HG02973 (cell line): ENCODE data around the gene ENPP7.

Experiments used
- ATAC-seq: cut with Tn5 transposase; IDR thresholded peaks from one replicate; pipeline ENCODE4 v1.9.1; 2021; ENCODE audit warnings: moderate library complexity; ENCODE audit not compliant: unreplicated experiment

ENPP7 gene

DNA sequence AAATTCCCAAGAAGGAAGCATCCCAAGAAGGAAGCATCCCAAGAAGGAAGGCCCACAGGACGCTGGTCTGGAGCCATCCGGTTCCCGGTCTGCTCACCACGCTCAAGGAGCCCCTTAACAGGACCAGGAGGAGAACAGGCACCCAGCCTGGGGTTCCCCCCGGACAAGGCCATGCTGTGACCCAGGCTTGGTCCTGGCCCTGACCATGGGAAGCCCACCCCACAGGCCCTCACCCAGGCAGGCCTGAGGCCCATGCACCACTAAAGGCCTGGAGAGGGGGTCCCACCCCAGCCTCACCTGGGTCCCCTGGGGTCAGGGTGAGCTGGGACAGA is 340 bp upstream of the ENPP7 start:
- no peak for ATAC-seq

DNA sequence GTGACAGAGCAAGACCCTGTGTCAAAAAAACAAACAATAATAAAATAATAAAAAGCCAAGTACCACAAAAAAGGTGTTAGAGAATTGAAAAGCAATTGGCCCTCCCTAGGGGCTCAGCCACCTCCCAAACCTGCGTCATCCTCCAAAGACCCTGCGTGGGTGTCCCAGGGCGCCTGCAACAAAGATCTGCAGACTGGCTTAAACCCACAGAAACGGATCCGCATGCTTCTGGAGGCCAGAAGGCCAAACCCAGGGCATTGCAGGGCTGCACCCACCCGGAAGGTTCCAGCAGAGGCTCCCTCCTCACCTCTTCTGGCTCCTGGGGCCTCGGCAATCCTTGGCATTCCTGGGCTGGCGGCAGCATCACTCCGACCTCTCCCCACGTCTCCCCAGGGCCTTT is 1.5 kb downstream of the ENPP7 start:
- no peak for ATAC-seq

DNA sequence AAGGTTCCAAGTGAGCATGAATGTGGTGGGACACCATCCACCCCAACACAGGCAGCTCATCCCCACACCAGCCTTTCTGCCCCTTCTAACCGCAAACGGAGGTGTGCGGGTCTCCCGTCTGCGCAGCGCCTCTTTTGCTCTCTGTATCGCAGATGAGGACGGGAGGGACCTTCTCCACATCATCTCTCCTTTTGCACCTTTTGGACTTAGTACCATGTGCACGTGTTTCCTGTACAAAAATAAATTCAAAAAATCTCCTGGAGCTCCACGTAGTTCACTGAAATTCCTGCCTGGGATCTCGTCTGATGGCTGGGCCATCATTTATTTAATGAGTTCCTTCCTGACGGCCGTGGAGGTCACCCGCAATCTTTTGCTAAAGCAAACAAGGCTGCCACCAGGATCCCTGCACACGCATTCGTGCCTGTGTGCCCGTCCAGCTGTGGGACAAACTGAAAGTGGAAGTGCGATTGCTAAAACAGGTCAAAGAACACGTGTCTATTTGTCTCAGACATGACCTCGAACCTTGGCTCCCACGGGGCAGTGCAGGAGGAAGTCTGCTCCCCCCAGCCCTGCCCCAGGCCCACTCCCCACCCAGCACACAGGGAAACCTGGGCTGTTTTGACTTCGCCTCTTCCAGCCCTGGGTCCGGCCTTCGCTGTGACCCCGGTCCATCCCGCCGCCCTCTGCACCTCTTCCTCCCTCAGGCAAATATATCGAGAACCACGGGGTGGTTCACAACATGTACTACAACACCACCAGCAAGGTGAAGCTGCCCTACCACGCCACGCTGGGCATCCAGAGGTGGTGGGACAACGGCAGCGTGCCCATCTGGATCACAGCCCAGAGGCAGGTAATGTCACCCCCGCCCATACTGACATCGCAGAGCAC is 2.3 kb downstream of the ENPP7 start:
- no peak for ATAC-seq

DNA sequence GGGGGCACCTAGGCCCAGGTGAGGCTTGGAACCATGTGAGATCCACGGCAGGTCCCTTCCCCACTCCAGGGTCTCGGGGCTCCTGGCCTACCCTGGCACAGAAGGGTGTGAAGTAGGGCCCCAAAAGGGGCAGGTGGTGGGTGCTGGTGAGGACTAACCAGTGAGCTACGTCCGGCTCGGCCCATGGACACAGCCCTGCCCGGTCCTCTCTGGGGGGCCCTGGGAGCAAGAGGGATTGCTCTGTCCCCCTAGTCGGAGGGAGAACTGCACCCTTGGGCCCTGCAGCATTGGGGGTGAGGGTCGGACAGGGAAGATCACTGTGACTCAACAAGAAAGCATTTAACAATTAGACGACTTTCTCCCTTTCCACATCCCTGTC is 2.9 kb downstream of the ENPP7 start:
- ATAC-seq, result no peak

DNA sequence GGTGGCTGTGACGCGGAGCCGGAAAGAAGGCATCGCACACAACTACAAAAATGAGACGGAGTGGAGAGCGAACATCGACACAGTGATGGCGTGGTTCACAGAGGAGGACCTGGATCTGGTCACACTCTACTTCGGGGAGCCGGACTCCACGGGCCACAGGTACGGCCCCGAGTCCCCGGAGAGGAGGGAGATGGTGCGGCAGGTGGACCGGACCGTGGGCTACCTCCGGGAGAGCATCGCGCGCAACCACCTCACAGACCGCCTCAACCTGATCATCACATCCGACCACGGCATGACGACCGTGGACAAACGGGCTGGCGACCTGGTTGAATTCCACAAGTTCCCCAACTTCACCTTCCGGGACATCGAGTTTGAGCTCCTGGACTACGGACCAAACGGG is 4.4 kb downstream of the ENPP7 start:
- no peak for ATAC-seq

DNA sequence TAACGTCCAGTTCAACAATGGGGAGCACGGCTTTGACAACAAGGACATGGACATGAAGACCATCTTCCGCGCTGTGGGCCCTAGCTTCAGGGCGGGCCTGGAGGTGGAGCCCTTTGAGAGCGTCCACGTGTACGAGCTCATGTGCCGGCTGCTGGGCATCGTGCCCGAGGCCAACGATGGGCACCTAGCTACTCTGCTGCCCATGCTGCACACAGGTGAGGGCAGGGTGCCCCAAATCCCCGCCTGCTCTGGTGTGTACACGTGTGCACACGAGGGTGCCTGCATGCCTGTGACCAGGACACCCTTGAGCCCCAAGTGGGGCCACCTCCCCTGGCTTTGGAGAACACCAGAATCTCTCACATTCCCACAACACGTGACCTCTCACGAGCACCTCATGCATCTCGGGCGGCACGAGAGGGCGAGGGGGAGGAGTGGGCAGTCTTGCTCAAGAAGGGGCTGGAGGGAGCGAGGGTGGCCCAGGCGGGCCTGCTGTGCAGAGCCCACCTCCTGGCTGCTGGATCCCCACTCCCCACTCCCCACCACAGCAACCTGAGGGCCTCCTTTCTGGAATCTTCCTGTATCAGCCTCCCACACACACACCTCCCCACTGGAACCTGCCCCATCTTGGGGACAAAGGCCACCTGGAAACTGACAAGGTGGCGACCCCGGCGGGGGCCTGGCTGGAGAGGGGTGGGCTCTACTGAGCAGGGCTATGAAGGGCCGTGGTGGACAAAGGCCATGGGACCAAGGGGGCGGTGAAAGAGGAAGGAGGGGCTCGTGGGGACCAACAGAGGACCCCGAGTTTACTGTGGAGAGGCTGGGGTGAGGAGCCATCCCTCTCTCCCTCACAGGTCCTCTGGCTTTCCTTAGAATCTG is 6.5 kb downstream of the ENPP7 start:
- no peak for ATAC-seq

DNA sequence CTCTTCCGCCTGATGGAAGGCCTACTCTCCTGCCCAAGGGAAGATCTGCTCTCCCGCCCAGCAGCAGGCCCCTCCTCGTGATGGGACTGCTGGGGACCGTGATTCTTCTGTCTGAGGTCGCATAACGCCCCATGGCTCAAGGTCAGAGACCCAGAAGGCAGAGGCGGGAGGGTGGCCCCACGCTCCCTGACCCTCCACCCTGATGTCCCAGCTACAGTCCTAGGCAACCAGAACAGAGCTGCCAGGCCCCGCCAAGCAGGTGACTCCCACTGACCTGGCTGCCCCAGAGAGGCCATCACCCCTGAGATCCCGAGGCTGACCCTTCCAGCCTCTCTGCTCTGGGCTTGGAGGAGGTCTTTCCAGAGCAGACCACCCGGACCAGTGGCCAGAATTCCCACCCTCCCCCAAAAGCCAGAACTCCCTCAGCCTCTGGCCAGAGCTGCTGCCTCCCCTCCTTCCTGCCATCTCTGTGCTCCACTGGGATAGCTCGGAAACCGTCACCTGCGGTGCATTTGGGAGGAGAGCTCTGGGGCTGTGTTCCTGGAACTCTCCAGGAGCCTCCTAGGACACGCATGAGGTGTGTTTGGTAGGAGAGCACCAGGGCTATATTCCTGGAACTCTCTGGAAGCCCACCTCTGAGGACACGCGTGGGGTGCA is 7.3 kb downstream of the ENPP7 start:
- ATAC-seq, result no peak

DNA sequence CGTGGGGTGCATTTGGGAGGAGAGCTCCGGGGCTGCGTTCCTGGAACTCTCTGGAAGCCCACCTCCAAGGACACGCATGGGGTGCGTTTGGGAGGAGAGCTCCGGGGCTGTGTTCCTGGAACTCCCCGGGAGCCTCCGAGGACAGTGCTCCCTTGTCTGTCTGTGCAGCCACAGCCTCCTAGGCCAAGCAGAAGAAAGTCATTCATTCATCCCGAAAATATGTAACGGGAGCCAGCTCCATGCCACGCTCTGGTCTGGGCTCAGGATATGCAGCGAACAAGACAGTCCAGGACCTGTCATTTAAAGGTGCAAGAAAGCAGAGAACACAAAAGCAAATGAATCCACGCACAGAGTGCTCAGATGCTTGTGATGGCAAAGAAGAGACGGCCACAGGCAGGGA is 7.9 kb downstream of the ENPP7 start:
- no peak for ATAC-seq

DNA sequence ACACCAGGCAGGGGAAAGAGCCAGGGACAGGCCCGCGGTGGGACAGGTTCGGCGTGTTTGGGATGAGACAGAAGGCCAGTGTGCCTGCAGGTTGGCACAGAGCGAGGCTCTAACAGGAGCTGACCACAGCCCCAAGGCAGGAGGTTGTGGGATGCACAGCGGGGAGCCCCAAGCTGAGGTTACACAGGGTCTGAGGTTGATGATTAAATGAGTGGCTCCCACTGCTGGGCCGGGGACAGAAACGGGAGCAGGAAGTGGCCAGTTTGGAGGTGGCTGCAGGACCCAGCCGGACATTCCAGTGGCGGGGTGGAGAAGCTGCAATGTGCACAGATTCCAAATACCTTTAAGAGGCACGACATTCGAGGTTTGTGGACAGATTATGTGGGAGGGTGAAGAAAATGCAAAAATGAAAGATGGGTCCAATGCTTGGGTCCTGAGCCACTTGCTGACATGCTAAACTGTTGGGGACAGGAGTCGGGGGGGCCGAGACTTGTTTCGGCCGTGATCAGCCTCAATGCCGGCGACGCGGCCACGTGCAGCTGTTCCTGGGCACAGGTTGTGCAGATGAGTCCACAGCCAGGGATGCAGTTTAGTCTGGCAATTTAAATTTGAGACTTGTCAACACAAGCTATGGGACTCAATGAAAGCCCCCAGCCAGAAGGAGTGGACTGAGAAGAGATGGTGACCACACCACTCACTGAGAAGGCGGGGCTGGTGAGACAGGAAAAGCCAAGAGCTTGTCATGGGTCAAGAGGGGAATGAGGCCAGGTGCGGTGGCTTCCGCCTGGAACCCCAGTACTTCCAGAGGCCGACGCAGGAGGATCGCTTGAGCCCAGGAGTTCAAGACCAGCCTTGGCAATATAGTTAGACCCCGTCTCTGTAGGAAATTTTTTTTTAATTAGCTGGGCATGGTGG is 8.7 kb downstream of the ENPP7 start:
- no peak for ATAC-seq

DNA sequence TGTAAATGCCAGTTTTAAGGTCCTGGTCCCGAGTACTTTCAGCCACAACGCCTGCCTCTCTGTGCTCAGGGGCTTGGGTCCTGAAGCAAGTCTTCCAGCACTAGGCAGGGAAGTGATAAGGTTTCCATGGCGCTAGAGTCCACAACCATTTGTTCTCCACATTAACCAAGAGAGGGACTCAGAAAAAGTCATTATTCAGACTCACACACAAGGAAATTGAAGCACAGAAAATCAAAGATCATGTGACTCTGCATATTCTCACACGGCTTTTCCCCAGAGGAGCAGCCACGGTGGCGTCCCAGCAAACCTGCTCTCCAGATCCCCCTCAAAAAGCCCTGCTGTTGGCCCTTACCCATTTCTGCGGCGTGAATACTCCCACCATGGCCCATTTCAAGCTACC is 9.7 kb downstream of the ENPP7 start:
- no peak for ATAC-seq

DNA sequence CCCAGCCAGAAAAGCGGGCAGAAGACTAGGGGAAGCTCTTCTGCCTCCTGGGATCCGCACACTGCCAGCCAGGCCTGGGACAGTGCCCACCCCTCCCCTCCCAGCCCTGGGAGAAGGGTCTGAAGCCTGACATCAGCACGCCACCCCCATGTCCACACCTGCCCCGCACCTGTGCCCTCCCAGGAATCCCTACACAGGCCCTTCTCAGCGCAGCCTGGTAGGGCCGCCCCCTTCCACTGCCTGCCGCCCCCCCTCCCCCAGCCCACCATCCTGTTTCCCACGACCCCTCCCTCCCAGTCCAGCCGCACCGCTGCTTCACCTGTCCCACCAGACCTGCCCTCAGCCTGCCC is 10.6 kb downstream of the ENPP7 start:
- no peak for ATAC-seq

DNA sequence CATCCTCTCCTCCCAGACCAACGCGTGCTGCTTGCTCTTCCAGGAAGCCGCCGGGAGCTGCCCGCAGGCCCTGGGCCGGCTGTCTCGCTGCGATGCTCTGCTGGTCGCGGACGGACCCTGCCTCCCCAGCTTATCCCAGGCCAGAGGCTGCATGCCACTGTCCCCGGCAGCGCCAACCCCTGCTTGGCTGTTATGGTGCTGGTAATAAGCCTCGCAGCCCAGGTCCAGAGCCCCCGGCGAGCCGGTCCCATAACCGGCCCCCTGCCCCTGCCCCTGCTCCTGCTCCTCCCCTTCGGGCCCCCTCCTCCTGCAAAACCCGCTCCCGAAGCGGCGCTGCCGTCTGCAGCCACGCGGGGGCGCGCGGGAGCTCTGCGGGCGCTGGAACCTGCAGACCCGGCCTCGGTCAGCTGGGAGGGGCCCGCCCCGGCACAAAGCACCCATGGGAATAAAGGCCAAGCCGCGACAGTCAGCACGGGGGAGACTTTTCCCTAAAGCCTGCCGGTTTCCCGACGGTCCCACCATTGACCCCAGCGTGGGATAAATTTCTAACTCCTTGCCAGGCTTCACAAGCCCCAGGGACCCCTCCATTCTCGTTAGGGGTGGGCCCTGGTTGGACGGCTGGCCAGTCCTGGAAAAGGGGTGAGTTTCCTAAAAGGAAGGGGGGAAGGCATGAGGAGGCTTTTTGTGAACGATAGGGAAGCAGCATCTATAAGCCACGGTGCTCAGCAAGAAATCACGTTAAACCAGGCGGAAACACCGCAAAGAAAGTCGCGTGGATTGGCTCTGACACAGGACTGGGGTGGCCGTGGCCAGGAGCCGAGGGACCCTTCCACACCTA is 11.2 kb downstream of the ENPP7 start:
- no peak for ATAC-seq

DNA sequence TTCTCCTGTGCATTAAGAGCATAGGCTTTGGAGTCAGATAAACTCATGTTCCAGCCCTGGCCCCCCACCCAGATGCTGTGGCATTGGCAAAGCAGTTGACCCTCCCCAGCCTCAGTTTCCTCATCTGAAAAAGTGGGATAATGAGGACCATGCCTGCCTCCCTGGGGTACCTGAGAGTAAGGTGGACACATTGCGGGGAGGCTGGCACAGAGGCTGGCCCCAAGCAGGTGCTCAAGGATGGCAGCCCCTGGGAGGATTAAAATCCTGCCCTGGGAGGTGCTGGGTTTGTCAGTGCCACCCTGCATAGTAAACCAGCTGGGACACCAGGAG is 11.8 kb downstream of the ENPP7 start:
- ATAC-seq, result no peak

DNA sequence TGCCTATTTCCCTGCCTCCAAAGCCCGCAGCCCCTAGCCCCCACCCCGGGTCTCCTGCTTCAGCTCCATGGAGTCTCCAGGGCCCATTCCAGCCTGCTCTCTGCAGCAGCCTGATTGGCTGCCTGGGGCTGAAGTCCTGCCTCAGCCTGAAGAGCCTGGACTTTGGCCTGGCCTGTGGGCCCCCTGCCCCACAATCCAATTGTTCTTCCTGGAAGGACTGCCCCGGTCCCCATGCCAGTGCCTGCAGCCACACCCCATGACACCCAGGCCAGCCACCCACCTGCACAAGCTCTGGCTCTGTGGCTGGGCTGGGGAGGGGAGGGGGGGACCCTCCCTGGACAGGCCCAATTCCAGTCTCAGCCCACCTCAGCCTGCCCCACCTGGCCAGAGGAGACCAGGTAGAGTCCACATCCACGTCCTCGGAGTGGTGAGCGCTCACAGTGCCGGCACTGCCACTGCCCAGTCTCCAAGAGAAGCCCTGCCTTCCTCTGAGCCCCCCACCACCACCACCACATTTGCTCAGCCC is 12.3 kb downstream of the ENPP7 start:
- ATAC-seq, result no peak

DNA sequence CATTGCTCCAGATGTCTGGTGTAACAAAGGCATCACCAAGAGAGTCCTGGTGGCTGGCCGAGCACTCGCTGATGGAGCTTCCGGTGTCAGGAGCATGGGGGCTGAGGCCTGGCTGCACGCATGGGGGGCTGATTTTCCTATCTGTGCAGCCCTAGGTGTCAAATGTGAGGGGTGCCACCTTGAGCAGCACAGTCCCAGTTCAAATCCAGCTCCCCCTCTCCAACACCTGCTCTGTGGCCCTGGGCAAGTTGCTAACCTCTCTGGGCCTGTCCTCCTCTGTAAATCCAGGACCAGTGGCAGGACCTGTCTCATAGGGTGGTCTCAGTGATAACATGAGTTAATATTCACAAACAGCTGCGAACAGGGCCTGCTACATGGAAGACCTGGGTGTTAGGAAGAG is 12.9 kb downstream of the ENPP7 start:
- no peak for ATAC-seq

DNA sequence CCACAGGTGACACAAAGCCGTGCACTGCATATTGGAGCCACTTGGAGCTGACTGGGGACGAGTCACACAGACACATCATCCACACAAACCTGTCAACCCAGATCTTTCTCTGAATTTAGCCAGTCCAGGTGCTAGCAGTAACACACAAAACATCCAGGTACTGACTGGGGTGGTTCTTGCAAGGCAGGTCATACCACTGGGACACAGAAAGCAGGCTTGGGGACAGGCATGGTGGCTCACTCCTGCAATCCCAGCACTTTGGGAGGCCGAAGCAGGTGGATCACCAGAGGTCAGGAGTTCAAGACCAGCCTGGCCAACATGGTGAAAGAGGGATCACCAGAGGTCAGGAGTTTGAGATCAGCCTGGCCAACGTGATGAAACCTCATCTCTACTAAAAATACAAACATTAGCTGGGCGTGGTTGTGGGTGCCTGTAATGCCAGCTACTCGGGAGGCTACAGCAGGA is 14.9 kb downstream of the ENPP7 start:
- no peak for ATAC-seq

DNA sequence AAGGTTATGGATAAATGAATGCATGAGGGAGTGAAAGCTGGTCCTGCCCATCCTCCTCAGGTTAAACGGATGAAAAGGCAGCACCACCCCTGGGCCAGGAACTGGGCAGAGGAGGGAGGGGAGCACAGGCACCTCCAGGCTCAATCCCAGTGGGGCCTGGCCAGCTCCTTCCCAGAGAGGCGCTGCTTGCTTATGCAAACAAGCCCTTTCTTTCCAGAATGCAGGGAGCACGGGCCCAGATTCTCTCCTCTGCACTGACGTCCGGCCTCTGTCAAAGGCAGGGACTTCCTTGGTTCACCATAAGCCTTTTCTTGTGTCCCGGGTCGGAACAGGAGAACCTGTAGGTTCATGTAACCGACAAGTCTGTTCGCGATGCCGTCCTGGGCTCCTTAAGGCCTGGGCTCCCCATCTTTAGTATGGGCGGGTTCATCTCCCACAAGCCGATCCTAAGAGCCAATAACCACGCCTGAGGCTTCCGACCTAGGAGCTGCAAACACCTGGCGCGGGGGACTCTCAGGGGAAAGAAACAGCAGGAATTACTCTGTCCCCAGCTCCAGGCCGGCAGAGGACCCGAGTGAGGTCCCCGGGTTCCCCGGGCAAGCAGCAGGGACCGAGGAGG is 16.3 kb downstream of the ENPP7 start:
- no peak for ATAC-seq

DNA sequence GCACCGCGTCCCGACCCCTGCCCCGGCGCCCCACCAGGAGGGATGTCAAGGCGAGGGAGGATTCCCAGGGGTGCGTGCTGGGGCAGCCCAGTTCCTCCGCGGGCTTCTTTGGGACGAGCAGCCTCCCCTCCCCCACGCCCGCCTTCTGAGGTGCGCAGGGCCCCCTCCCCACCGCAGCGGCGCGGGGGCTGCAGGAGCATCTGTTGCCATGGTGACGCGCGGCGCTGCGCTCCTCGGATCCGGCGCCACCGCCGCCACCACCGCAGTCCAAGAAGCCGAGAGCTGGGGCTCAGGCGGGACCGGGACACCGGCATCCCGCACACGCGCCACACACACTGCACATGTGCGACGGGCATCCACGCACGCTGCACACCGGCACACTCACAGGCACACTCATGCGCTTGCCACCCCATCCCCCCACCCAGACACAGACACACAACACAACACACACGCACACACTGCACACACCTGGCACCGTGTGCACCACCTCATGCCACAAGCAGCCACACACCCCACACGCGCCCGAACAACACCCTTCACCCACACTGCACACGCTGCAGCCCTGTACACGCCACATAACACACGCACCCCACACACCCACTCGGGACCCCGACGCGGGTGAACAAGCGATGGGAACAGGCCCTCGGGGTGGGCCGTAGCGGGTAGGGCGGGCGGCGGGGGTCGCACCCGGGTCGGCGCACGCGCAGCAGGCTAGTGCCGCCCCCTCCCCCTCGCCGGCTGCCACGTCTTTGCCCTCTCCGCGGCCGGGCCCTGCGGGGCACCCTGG is 17.0 kb downstream of the ENPP7 start:
- ATAC-seq, result no peak
